Immature natural killer cell (primary cell): ENCODE results near the gene CFC1. TPM values are rescaled to one million over a fixed set of nuclear protein-coding genes. Genes with fewer than 3 reads are reported as not detected.
"Not testable (repeated sequence)": the region's sequence is repeated elsewhere in the genome, so short reads cannot be mapped to it uniquely, and the experiment has no call there.

Experiments
- DNase-seq, 3 donors: peaks; one replicate each; pipeline ENCODE4 v3.0.0; 2022; ENCODE audit warnings: mixed read lengths in 1 of 3
- H3K27ac Mint-ChIP-seq, 6 donors: one replicate each; pipeline ENCODE4 v1.8.0; 2020; ENCODE audit warnings: mixed read lengths in 6 of 6, mild to moderate bottlenecking in 5 of 6, inconsistent platforms in 4 of 6, moderate library complexity in 3 of 6
- H3K27me3 Mint-ChIP-seq, 3 donors: one replicate each; pipeline ENCODE4 v1.8.0; 2020 to 2021; ENCODE audit warnings: low read depth in 3 of 3, mild to moderate bottlenecking in 3 of 3, mixed read lengths in 3 of 3, moderate library complexity in 3 of 3, inconsistent platforms in 1 of 3
- H3K36me3 Mint-ChIP-seq, 3 donors: one replicate each; pipeline ENCODE4 v1.8.0; 2020; ENCODE audit warnings: mixed read lengths in 3 of 3, inconsistent platforms in 2 of 3, mild to moderate bottlenecking in 2 of 3
- H3K4me1 Mint-ChIP-seq, 2 donors: one replicate each; pipeline ENCODE4 v1.8.0; 2020; ENCODE audit warnings: inconsistent platforms in 2 of 2, mild to moderate bottlenecking in 2 of 2, mixed read lengths in 2 of 2, moderate library complexity in 1 of 2
- H3K4me3 Mint-ChIP-seq, 5 donors: one replicate each; pipeline ENCODE4 v1.8.0; 2020; ENCODE audit warnings: mild to moderate bottlenecking in 5 of 5, mixed read lengths in 5 of 5, inconsistent platforms in 3 of 5, moderate library complexity in 3 of 5
- H3K9me3 Mint-ChIP-seq, 6 donors: one replicate each; pipeline ENCODE4 v1.8.0; 2020; ENCODE audit warnings: mild to moderate bottlenecking in 6 of 6, mixed read lengths in 6 of 6, inconsistent platforms in 4 of 6, moderate library complexity in 3 of 6
- polyA plus RNA-seq, 3 donors: library from polyadenylated mRNA; unstranded; fragments of 300-500 nt; fragmentation: Illumina TruSeq; gene quantifications; one replicate each; pipeline ENCODE4 v1.2.3, GENCODE V29; 2021

The CFC1 gene
- polyA plus RNA-seq, 3 donors from 2014 or later: 0.20 TPM; not detected in 2

DNA sequence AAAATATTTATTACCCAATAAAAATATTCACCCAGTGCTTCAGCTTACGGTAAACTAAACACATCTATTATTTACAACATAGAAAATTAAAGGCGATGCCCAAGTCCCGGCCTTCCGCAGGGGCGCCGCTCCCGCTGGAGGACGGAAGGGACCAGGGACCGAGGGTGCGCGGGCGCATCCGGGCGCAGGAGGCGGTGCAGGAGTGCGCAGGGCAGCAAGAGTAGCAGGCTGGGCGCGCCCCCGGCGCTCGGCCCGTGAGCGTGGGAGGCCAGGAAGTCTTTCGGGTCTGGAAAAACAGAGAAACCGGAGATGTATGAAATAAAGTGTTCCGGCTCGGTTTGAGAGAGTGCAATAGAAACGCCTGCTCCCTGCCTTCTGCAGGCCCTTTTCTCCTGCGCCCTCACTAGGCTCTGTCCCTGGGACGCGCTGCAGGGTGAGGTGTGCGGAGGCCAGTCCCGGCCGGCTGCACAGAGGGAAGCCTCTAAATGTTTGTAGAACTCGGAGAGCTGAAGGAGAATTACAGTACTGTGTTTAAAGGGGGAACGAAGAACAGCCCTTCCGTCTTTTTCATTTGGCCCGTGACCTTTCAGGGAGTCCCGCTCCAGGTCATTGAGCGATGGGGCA lies 6.5 kb downstream of the CFC1 start:
- H3K4me3 Mint-ChIP-seq, H3K9me3 Mint-ChIP-seq, H3K27me3 Mint-ChIP-seq, H3K4me1 Mint-ChIP-seq, DNase-seq, H3K36me3 Mint-ChIP-seq, H3K27ac Mint-ChIP-seq: not testable (repeated sequence)

DNA sequence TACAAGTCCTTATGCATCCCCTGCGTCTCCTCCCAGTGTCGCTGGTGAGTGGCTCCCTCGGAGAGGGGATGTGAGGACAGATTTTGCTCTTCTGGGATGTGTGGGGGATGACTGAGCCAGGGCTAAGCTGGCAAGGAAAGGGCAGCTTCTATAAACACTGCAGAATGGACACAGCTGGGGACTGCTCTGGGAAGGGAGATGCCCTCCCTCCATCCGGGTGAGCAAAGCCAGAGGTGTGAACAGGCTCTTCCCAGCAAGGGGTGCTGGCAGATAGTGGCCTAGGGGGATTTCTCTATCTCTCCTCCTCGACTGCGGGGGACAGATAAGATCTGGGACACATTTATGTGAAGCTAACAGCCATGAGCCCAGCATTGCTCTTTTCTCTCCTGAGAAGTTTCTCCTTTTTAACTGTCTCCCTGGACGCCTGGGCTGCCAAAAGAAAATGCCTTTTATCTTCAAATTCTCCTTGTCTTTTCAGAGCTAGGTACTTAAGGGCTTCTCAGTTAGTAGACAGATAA lies 8.5 kb downstream of the CFC1 start:
- H3K4me3 Mint-ChIP-seq, H3K4me1 Mint-ChIP-seq, H3K36me3 Mint-ChIP-seq, H3K27ac Mint-ChIP-seq, H3K27me3 Mint-ChIP-seq, DNase-seq, H3K9me3 Mint-ChIP-seq: not testable (repeated sequence)

DNA sequence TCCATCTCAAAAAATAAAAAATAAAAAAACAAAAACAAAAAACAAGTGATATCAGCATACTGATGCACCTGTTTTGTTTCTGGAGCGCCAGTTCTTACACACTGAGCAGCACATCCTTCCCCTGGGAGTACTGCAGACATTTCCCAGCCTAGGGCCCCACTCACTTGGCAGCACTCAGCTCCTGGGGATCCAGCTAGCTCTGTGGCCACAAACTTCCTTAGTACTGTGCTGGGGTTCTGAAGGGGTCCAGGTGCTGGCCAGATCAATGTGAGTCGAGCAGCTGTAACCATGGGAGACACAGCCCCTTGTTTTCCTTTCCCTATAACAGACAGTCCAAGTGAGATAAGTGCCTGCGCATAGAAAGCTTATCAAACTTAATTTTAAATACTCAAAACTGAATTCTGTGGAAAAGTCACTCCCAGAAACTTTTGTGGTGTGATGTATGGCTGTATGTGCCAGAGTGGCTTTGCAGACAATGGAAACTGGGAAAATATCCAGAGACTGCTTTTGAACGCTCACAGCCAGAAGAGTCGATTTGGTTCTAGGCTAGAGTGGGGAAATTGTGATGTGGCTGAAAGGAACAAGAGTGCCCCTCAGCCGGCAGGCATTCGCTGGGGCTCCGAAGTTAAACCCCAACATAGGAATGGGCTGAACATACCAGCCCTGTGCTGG lies 9.1 kb downstream of the CFC1 start:
- not testable (repeated sequence) for H3K4me3 Mint-ChIP-seq, H3K36me3 Mint-ChIP-seq, H3K27ac Mint-ChIP-seq, DNase-seq, H3K9me3 Mint-ChIP-seq, H3K27me3 Mint-ChIP-seq, H3K4me1 Mint-ChIP-seq

DNA sequence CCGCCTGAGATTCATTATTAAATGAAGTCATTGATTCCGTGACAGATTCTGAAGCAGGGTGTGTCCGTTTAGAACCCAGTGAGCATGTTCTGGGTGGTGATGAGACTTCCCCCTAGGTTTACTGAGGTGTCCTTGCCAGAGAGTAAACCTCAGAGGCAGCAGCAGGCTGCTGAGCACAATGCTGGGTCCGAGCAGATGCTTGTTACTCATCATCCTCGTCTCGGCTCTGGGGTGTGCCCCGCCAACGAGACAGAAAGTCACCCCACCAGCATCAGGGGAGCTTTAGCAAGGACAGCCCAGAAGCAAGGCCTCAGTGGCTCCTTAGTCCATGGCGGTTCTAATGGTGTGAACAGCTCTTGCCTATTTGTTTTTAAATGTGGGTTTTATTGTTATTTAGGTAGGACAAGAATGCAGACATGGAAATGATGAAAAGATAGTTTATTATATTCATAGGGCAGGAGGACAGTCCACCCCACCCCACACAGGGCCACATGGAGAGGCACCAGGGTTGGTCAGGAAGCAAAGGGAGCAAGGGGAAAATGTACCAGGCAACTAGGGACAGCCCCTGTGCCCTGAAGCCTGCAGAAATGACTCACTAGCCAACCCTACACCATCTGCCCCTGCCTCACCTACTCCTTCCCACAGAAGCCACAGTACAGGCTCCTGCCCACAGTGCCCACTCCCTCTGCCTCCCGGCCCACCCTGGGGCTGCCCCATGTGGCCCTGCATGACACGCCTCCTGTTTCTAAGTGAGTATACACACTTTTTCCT lies 10.5 kb downstream of the CFC1 start:
- H3K36me3 Mint-ChIP-seq, H3K4me1 Mint-ChIP-seq, H3K27me3 Mint-ChIP-seq, H3K9me3 Mint-ChIP-seq: not testable (repeated sequence)
- Mint-ChIP-seq H3K4me3 (peak overlapping the region in 1 of 5 donors; percentile 41), H3K27ac (peak overlapping the region in 2 of 6 donors; percentile 62 to 76)
- DNase-seq: peak in 1 of 3 donors; percentile 47

DNA sequence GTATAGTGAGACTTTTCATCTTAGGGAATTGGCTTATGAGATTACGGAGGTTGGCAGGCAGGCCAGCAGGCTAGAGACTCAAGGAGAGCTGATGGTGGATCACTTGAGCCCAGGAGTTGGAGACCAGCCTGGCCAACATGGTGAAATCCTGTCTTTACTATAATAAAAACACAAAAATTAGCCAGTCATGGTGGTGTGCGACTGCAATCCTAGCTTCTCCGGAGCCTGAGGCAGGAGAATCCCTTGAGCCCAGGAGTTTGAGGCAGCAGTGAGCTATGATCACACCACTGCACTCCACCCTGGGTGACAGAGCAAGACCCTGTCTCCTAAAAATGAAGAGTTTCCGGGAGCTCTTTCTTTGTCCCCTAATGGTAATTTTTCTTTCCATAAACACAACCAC lies 14.6 kb downstream of the CFC1 start:
- H3K4me1 Mint-ChIP-seq, DNase-seq, H3K4me3 Mint-ChIP-seq, H3K27ac Mint-ChIP-seq, H3K9me3 Mint-ChIP-seq, H3K36me3 Mint-ChIP-seq, H3K27me3 Mint-ChIP-seq: not testable (repeated sequence)

DNA sequence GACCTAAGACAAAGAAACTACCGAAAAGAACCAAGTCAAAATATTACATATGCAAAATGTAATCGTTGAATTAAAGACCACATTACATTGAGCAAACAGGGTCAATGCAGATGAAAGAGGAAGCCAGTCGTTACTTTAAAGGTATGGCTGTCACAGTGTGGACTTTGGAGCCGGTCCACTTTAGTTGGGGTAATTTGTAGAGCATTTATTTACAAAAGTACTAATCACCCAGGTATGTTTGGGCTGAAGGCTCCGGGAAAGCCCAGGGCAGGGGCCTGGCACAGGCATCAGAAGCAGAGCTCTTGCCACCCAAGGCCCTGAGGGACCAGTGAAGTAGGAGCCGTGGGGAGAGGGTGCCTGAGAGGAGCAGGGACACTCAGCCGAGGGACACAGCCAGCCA lies 15.8 kb downstream of the CFC1 start:
- H3K36me3 Mint-ChIP-seq, H3K4me3 Mint-ChIP-seq, H3K4me1 Mint-ChIP-seq, H3K27ac Mint-ChIP-seq, DNase-seq, H3K27me3 Mint-ChIP-seq, H3K9me3 Mint-ChIP-seq: not testable (repeated sequence)

DNA sequence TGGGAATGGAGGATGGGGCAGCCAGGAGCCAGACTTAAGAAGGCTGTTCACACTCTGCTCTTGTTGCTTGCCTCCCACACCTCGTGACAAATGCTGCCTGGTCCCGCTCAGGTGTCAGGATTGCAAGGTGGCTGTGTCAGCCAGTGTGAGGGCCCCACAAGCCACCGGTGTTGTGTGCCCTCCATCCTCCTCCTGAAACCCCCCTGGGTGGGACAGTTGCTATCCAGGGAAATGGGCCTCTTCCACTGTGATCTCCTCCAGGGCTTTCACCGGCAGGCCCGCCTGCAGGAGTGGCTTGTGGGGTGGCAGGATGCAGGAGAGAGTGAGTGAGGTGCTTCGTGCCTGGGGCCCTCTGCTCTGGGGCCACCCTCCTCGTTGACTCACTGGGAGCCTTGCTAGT lies 16.4 kb downstream of the CFC1 start:
- not testable (repeated sequence) for H3K9me3 Mint-ChIP-seq, H3K4me3 Mint-ChIP-seq, DNase-seq, H3K36me3 Mint-ChIP-seq, H3K27ac Mint-ChIP-seq, H3K27me3 Mint-ChIP-seq, H3K4me1 Mint-ChIP-seq

DNA sequence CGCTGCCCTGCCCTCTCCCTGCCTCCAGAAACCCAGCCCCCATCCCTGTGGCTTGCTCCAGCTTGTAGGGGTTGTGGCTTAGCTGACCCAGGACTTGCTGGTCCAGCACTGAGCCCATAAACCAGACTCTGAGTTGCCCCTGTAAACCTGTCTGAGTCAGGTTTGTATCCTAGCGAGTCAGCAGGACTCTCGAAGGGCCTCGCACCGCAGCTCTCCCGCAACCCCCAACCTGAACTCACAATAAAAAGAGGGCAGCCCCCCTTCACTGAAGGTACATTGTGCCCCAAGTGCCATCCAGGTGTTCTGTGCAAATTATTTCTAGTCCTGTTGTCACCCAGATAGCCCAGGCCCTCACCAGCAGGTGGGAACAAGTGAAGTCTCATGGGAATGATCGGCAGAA lies 17.9 kb downstream of the CFC1 start:
- DNase-seq, H3K27ac Mint-ChIP-seq, H3K4me1 Mint-ChIP-seq, H3K27me3 Mint-ChIP-seq, H3K36me3 Mint-ChIP-seq, H3K9me3 Mint-ChIP-seq, H3K4me3 Mint-ChIP-seq: not testable (repeated sequence)

DNA sequence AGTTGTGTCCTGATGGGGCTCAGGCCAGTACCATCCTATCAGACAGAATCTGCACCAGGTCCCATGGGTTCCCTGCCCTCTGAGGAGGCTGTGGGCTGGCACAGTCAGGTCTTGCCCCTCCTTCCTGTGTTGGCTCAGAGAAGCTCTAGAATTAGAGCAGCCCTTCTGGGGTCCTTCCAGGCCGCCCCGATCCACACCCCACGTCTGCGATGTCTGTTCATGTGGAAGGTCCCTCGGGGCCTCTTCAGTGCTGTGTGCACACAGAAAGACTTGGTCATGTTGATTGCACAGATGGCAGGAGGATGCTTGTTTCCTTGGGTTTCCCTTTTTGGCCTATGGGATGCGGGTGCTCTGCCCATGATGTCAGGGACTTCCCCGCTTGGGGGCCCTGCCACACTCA lies 20.3 kb downstream of the CFC1 start:
- not testable (repeated sequence) for H3K36me3 Mint-ChIP-seq, H3K9me3 Mint-ChIP-seq, DNase-seq, H3K4me1 Mint-ChIP-seq, H3K4me3 Mint-ChIP-seq, H3K27ac Mint-ChIP-seq, H3K27me3 Mint-ChIP-seq

DNA sequence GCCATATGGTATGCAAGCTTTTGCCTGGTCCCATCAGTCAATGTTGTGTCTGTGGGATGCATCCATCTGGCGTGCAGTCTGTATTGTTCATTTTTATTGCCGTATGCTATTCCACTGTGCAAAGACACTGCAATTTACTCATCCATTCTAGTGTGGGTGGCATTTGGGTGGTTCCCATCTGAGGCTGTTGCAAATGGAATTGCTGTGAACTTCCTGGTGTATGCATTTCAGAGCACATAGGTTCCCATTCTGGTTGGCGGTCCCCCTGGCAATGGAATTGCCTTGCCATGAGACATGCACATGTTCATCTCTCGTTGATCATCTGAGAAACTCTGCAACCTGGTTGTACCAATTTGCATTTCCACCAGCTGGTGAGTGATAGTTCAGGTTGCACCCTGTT lies 21.8 kb downstream of the CFC1 start:
- not testable (repeated sequence) for H3K9me3 Mint-ChIP-seq, H3K36me3 Mint-ChIP-seq, DNase-seq, H3K4me3 Mint-ChIP-seq, H3K27me3 Mint-ChIP-seq, H3K27ac Mint-ChIP-seq, H3K4me1 Mint-ChIP-seq

DNA sequence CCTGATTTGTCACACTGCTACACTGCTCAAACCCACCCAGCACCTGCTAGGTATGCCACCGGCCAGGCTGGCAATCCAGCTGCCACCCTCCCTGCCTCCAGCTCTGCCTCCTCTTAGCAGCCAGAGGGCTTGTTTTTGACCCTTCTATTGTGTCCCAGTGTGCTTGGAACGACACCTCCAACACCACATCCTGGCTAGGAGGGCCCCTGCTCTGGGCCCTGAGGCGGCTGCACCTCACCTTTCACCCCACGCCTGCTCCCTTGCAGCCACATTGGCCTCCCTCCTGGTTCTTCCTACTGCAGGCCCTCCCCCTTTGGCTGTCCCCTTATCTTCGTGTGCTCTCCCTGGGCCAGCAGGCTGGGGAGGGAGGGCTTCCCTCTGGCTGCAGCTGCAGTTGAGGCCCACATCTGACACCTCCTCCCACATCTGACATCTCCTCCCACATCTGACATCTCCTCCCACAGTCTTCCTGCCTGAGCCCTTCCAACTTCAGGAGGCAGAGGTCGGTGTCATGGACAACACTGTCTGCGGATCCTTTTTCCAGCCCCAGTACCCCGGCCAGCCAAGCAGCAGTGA lies 23.1 kb downstream of the CFC1 start:
- not testable (repeated sequence) for H3K9me3 Mint-ChIP-seq, H3K4me1 Mint-ChIP-seq, H3K27me3 Mint-ChIP-seq, H3K4me3 Mint-ChIP-seq, DNase-seq, H3K27ac Mint-ChIP-seq, H3K36me3 Mint-ChIP-seq

DNA sequence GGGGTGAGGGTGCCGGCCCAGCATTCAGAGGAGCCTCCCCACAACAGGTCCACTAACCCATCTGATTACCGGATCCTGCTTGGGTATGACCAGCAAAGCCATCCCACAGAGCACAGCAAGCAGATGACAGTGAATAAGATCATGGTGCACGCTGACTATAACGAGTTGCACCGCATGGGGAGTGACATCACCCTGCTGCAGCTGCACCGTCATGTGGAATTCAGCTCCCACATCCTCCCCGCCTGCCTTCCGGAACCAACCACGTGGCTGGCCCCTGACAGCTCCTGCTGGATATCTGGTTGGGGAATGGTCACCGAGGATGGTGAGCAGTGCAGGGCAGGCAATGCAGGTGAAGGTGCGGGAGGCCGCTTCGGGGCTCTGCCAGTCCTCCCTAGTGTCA lies 25.1 kb downstream of the CFC1 start:
- not testable (repeated sequence) for H3K27ac Mint-ChIP-seq, H3K36me3 Mint-ChIP-seq, DNase-seq, H3K27me3 Mint-ChIP-seq, H3K9me3 Mint-ChIP-seq, H3K4me1 Mint-ChIP-seq, H3K4me3 Mint-ChIP-seq

DNA sequence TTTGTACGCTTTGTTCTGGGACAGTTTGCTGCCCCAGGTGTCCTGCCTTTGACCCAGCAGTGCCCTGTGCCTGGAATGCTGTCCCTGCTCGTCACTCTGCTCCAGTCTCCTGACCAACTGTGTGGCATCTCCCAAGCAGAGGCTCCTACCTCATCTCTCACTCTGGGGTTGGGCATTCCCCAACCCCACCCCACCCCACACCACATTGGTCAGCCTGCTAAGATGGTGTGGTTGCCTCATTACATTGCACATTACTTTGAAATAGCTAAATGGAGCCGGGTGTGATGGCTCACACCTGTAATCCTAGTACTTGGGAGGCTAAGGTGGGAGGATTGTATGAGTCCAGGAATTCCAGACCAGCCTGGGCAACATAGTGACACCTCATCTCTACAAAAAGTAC lies 27.4 kb downstream of the CFC1 start:
- not testable (repeated sequence) for H3K4me1 Mint-ChIP-seq, H3K36me3 Mint-ChIP-seq, H3K9me3 Mint-ChIP-seq, DNase-seq, H3K27ac Mint-ChIP-seq, H3K4me3 Mint-ChIP-seq, H3K27me3 Mint-ChIP-seq

DNA sequence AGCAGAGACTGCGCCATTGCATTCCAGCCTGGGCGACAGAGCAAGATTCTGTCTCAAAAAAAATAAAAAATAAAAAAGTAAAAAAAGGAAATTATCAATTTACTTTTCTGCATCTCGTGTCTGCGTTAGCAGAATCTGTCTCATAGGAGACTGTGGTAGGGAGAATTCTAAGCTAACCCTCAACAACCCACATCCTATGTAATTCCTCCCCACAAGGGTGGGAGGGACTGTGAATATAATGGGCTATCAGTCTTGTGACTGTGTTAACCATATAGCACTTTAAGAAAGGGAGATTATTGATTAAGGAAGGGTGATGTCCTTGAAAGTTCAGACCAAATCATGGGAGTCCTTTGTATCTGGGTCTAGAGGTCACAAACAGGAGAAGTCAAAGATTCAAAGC lies 33.2 kb downstream of the CFC1 start:
- H3K4me1 Mint-ChIP-seq, H3K27ac Mint-ChIP-seq, H3K27me3 Mint-ChIP-seq, DNase-seq, H3K36me3 Mint-ChIP-seq, H3K9me3 Mint-ChIP-seq, H3K4me3 Mint-ChIP-seq: not testable (repeated sequence)
